ENCODE results near the gene TIAL1. TPM values are rescaled to one million over a fixed set of nuclear protein-coding genes. Genes with fewer than 3 reads are reported as not detected.

TIAL1 gene
- total and polyA plus RNA-seq, 10 of the 15 experiments (the other 5 are each of a cell fraction or from before 2014, with no cell fraction given) = 26.0 to 159 (median 62.8) TPM

- TF ChIP-seq WRNIP1 (IDR thresholded peaks at IDR 0.05; ENCODE audit: borderline replicate concordance, low read depth, low read length) = no peak
- no peak for TF ChIP-seq BHLHE40 (IDR thresholded peaks at IDR 0.05; ENCODE audit: borderline replicate concordance in 1 of 2, low read depth in 2 of 2, low read length in 1 of 2)
- peak; percentile 66; the same call in 1 of the 2 replicates for TF ChIP-seq IKZF1 (conservative IDR thresholded peaks at IDR 0.05)
- TF ChIP-seq GATAD2B (conservative IDR thresholded peaks at IDR 0.05; ENCODE audit: low read depth) = peak; percentile 31; the same call in 1 of the 2 replicates
- TF ChIP-seq YY1 (IDR thresholded peaks at IDR 0.05; ENCODE audit: low read depth, low read length) = 0 out of 2 replicates have a peak, but pooled peaks have one; percentile 31
- TF ChIP-seq KLF5 (IDR thresholded peaks at IDR 0.05; ENCODE audit: partially characterized antibody) = peak; percentile 11
- TF ChIP-seq ZBED1 (IDR thresholded peaks at IDR 0.05; ENCODE audit: borderline replicate concordance) = no peak
- no peak for TF ChIP-seq BCLAF1 (IDR thresholded peaks at IDR 0.05)
- TF ChIP-seq ZBTB33 (IDR thresholded peaks at IDR 0.05) = no peak
- 0 out of 2 replicates have a peak, but pooled peaks have one; percentile 62 for TF ChIP-seq CHD1 (IDR thresholded peaks at IDR 0.05; ENCODE audit: low read depth, low read length)
- peak; percentile 12 for TF ChIP-seq MEF2B (IDR thresholded peaks at IDR 0.05; ENCODE audit: partially characterized antibody, poor library complexity, severe bottlenecking)
- TF ChIP-seq KDM1A (IDR thresholded peaks at IDR 0.05; ENCODE audit: borderline replicate concordance) = no peak
- TF ChIP-seq TAF1 (IDR thresholded peaks at IDR 0.05; ENCODE audit: borderline replicate concordance, low read depth, low read length) = 0 out of 2 replicates have a peak, but pooled peaks have one; percentile 18
- TF ChIP-seq ASH2L (IDR thresholded peaks at IDR 0.05; ENCODE audit: borderline replicate concordance, low read depth) = no peak
- peak; percentile 31; the same call in 1 of the 2 replicates for TF ChIP-seq PAX5 (IDR thresholded peaks at IDR 0.05; ENCODE audit: borderline replicate concordance, low read depth, low read length)
- 0 out of 2 replicates have a peak, but pooled peaks have one; percentile 8 for TF ChIP-seq MTA2 (IDR thresholded peaks at IDR 0.05; ENCODE audit: low read depth)
- no peak for TF ChIP-seq EP300 (IDR thresholded peaks at IDR 0.05; ENCODE audit: borderline replicate concordance in 1 of 2, control insufficient read depth in 1 of 2, low read depth in 2 of 2, low read length in 2 of 2)
- no peak for TF ChIP-seq SREBF2 (IDR thresholded peaks at IDR 0.05; ENCODE audit: low read length)
- TF ChIP-seq RB1 (IDR thresholded peaks at IDR 0.05; ENCODE audit: borderline replicate concordance) = no peak
Observed at GRCh38 chr10:119541459-119542356, 55.1 kb downstream of the TIAL1 start (continued).
